GM12878 (cell line): ENCODE results near the gene RRAD. TPM values are rescaled to one million over a fixed set of nuclear protein-coding genes. Genes with fewer than 3 reads are reported as not detected.

Source experiments
- ATAC-seq: fragments of 200-7000 bp; cut with Tn5 transposase; 3 replicates; pipeline ENCODE4 v1.9.1; 2020; ENCODE audit warnings: mild to moderate bottlenecking, moderate library complexity
- BruUV-seq: library from RNA; stranded (reverse); fragments of 400-500 nt; replicated peaks from 2 replicates; lab custom pipeline; 2021; lab: Mats Ljungman, UMichigan
- CTCF ChIA-PET: fragments of 300-600 bp; sonication (Branson Sonifier 250); formaldehyde crosslinking; extraction: SDS; loops from one replicate; lab custom pipeline; 2021; ENCODE audit warnings: inconsistent platforms; lab: Yijun Ruan, JAX
- POLR2A ChIA-PET: fragments of 350-600 bp; formaldehyde crosslinking; extraction: SDS; loops from one replicate; lab custom pipeline; 2021; ENCODE audit warnings: inconsistent platforms; lab: Charles Lee
- RAD21 ChIA-PET: fragments of 300-600 bp; sonication (Branson Sonifier 250); formaldehyde crosslinking; loops from one replicate; lab custom pipeline; 2023; ENCODE audit warnings: antibody characterized with exemption; ENCODE audit not compliant: unreplicated experiment; lab: Charles Lee
- SMC1A ChIA-PET: fragments of 300-600 bp; sonication (Branson Sonifier 250); formaldehyde crosslinking; loops from one replicate; lab custom pipeline; 2023; ENCODE audit not compliant: unreplicated experiment, uncharacterized antibody; lab: Charles Lee
- DNase-seq: peaks from one replicate; pipeline ENCODE4 v3.0.0-alpha.2; 2011; ENCODE audit warnings: low read depth, low spot score
- FAIRE-seq: peaks from 3 replicates; lab custom pipeline; 2011; peaks lifted over from hg19 to GRCh38; lab: Jason Lieb, UNC
- H2AFZ ChIP-seq: 2 replicates; pipeline ENCODE4 v1.6.0; 2011; ENCODE audit warnings: low read depth, low read length, control low read depth; ENCODE audit not compliant: control insufficient read depth
- H3K27ac ChIP-seq: 2 replicates; pipeline ENCODE4 v1.5.1; 2011; ENCODE audit warnings: control low read depth; ENCODE audit not compliant: control insufficient read depth, insufficient read depth
- H3K27me3 ChIP-seq, 2 experiments: replicated peaks in 1 of 2; 2 replicates each; pipeline versions ENCODE4 v1.6.0 to v1.6.1; 2011; ENCODE audit warnings: low read length in 1 of 2; ENCODE audit not compliant: control insufficient read depth in 2 of 2, insufficient read depth in 2 of 2
- H3K36me3 ChIP-seq, 2 experiments: 2 replicates each; pipeline ENCODE4 v1.5.1; 2011; ENCODE audit warnings: low read length in 1 of 2; ENCODE audit not compliant: control insufficient read depth in 2 of 2, insufficient read depth in 2 of 2
- H3K4me1 ChIP-seq: 2 replicates; pipeline ENCODE4 v1.6.1; 2011; ENCODE audit warnings: mild to moderate bottlenecking, low read length, moderate library complexity, mixed read lengths; ENCODE audit not compliant: control insufficient read depth, insufficient read depth
- H3K4me2 ChIP-seq: 2 replicates; pipeline ENCODE4 v1.6.0; 2011; ENCODE audit warnings: control low read depth; ENCODE audit not compliant: control insufficient read depth, insufficient read depth
- H3K4me3 ChIP-seq: fragments of 200-600 bp; sonication (generic); 2 replicates; pipeline ENCODE4 v1.5.1; 2016
- H3K79me2 ChIP-seq: 2 replicates; pipeline ENCODE4 v1.6.0; 2011; ENCODE audit warnings: low read length; ENCODE audit not compliant: control insufficient read depth, insufficient read depth
- H3K9ac ChIP-seq: 2 replicates; pipeline ENCODE4 v1.8.0; 2011; ENCODE audit warnings: low read length, control low read depth, mixed read lengths; ENCODE audit not compliant: control insufficient read depth, insufficient read depth
- H3K9me3 ChIP-seq: replicated peaks from 3 replicates; pipeline ENCODE4 v1.5.1; 2011; ENCODE audit warnings: mild to moderate bottlenecking, low read length; ENCODE audit not compliant: control insufficient read depth, insufficient read depth
- H4K20me1 ChIP-seq: 2 replicates; pipeline ENCODE4 v1.6.0; 2011; ENCODE audit not compliant: control insufficient read depth, insufficient read depth
- ATF7 ChIP-seq: fragments of 450-650 bp; IDR thresholded peaks from 2 replicates; pipeline ENCODE4 v1.6.1; 2016; ENCODE audit warnings: low read depth, mild to moderate bottlenecking
- BACH1 ChIP-seq: fragments of 450-650 bp; IDR thresholded peaks from 2 replicates; pipeline ENCODE4 v1.6.1; 2017; ENCODE audit warnings: mild to moderate bottlenecking, borderline replicate concordance
- CBX3 ChIP-seq: fragments of 200-600 bp; sonication (generic); IDR thresholded peaks from 2 replicates; pipeline ENCODE4 v1.6.1; 2016; ENCODE audit warnings: low read depth, borderline replicate concordance
- HCFC1 ChIP-seq: fragments of 150-350 bp; IDR thresholded peaks from 2 replicates; pipeline ENCODE4 v1.6.1; 2014; ENCODE audit warnings: low read length
- JUNB ChIP-seq: IDR thresholded peaks from 2 replicates; pipeline ENCODE4 v1.6.1; 2016; ENCODE audit warnings: antibody characterized with exemption, mild to moderate bottlenecking
- MYB ChIP-seq: fragments of 150-350 bp; IDR thresholded peaks from 2 replicates; pipeline ENCODE4 v1.6.1; 2014; ENCODE audit warnings: mild to moderate bottlenecking, low read depth, low read length, borderline replicate concordance
- SMAD5 ChIP-seq: IDR thresholded peaks from 2 replicates; pipeline ENCODE4 v1.6.1; 2016; ENCODE audit warnings: antibody characterized with exemption, low read depth
- STAT1 ChIP-seq: fragments of 450-650 bp; conservative IDR thresholded peaks from 2 replicates; pipeline ENCODE4 v1.6.1; 2014; ENCODE audit warnings: antibody characterized with exemption, mild to moderate bottlenecking
- WGBS: methylation state at CpG from one replicate; pipeline ENCODE4 v1.1.6; 2016; ENCODE audit warnings: low lambda C conversion rate; ENCODE audit not compliant: insufficient replicate concordance, insufficient coverage; ENCODE audit errors: missing lambda C conversion rate; 5-methylcytosine and 5-hydroxymethylcytosine counted together
- in situ Hi-C: fragments of 300-500 bp; cut with MboI; formaldehyde crosslinking; loops from 9 replicates; pipeline ENCODE4 v1.14.3; 2018; ENCODE audit warnings: mixed read lengths
- intact Hi-C: fragments of 100-400 bp; cut with micrococcal nuclease; formaldehyde crosslinking; loops from one replicate; pipeline ENCODE4 v1.14.2; 2022; ENCODE audit not compliant: unreplicated experiment
- polyA plus RNA-seq, 11 experiments: library from polyadenylated mRNA; depleted of rRNA in 4 of 11; unstranded in 6 of 11; stranded (reverse) in 5 of 11; fragments of >200 nt; fragmentation: Nextera tagmentation in 4 of 11; fragmentation: Illumina TruSeq in 1 of 11; extraction: Ambion mirVana in 4 of 11; extraction: Trizol in 1 of 11; gene quantifications; 1 replicate in 1 of 11; 2 replicates in 10 of 11; pipeline versions ENCODE4 v1.2.1 to v1.2.3, GENCODE V29; 2011 to 2016; ENCODE audit warnings: inconsistent platforms in 2 of 11, missing spikeins in 2 of 11, low read depth in 1 of 11
- total RNA-seq, 4 experiments: library from RNA; depleted of rRNA in 3 of 4; stranded (reverse); fragments of >200 nt in 3 of 4; fragmentation: Illumina TruSeq in 1 of 4; extraction: Trizol in 1 of 4; gene quantifications; 2 replicates each; pipeline versions ENCODE4 v1.2.1 to v1.2.3, GENCODE V29; 2013 to 2021
- TF ChIP-seq, protein P1 (sequence below): fragments of 150-350 bp; IDR thresholded peaks from 2 replicates; pipeline ENCODE4 v1.6.1; 2016; ENCODE audit warnings: low read depth, low read length
- TF ChIP-seq, protein P2 (sequence below): fragments of 450-650 bp; formaldehyde crosslinking; IDR thresholded peaks from 2 replicates; pipeline ENCODE4 v1.4.0; 2022; ENCODE audit warnings: mild to moderate bottlenecking, moderate library complexity

The RRAD gene
- total and polyA plus RNA-seq, 10 of the 15 experiments (the other 5 are each of a cell fraction or from before 2014, with no cell fraction given) = 0.11 to 8.5 (median 2.8) TPM

DNA sequence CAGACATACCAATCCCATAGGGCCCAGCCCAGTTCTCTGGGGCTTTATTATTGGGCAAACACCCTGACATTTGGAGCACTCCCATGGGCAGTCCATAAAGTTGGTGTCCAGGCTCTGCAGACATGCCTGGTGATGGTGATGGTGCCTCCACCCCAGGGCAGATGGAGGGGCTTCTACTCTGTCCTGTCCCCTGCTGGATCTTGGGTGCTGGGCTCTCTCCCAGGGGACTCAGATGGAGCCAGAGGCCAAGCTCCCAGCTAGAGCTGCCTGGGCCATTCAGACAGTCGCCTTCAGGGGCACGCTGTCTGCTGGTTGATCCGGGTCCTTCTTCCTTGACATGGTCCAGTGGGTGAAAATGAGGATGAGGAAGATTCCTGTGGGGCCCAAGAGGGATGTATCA lies 17.2 kb downstream of the RRAD start:
- RAD21 ChIA-PET = no interaction called here
- no peak for TF ChIP-seq ATF7
- no peak for TF ChIP-seq STAT1
- no peak for TF ChIP-seq HCFC1
- TF ChIP-seq, protein P1, sequence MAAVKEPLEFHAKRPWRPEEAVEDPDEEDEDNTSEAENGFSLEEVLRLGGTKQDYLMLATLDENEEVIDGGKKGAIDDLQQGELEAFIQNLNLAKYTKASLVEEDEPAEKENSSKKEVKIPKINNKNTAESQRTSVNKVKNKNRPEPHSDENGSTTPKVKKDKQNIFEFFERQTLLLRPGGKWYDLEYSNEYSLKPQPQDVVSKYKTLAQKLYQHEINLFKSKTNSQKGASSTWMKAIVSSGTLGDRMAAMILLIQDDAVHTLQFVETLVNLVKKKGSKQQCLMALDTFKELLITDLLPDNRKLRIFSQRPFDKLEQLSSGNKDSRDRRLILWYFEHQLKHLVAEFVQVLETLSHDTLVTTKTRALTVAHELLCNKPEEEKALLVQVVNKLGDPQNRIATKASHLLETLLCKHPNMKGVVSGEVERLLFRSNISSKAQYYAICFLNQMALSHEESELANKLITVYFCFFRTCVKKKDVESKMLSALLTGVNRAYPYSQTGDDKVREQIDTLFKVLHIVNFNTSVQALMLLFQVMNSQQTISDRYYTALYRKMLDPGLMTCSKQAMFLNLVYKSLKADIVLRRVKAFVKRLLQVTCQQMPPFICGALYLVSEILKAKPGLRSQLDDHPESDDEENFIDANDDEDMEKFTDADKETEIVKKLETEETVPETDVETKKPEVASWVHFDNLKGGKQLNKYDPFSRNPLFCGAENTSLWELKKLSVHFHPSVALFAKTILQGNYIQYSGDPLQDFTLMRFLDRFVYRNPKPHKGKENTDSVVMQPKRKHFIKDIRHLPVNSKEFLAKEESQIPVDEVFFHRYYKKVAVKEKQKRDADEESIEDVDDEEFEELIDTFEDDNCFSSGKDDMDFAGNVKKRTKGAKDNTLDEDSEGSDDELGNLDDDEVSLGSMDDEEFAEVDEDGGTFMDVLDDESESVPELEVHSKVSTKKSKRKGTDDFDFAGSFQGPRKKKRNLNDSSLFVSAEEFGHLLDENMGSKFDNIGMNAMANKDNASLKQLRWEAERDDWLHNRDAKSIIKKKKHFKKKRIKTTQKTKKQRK = no peak
- no peak for TF ChIP-seq JUNB
- TF ChIP-seq SMAD5 = no peak
- TF ChIP-seq BACH1 = no peak
- TF ChIP-seq CBX3 = no peak
- TF ChIP-seq MYB = no peak
- TF ChIP-seq, protein P2, sequence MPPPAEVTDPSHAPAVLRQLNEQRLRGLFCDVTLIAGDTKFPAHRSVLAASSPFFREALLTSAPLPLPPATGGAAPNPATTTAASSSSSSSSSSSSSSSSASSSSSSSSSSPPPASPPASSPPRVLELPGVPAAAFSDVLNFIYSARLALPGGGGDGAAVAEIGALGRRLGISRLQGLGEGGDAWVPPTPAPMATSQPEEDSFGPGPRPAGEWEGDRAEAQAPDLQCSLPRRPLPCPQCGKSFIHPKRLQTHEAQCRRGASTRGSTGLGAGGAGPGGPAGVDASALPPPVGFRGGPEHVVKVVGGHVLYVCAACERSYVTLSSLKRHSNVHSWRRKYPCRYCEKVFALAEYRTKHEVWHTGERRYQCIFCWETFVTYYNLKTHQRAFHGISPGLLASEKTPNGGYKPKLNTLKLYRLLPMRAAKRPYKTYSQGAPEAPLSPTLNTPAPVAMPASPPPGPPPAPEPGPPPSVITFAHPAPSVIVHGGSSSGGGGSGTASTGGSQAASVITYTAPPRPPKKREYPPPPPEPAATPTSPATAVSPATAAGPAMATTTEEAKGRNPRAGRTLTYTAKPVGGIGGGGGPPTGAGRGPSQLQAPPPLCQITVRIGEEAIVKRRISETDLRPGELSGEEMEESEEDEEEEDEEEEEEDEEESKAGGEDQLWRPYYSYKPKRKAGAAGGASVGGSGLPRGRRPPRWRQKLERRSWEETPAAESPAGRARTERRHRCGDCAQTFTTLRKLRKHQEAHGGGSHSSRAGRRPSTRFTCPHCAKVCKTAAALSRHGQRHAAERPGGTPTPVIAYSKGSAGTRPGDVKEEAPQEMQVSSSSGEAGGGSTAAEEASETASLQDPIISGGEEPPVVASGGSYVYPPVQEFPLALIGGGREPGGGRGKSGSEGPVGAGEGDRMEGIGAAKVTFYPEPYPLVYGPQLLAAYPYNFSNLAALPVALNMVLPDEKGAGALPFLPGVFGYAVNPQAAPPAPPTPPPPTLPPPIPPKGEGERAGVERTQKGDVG (CRISPR knock-in tag) = no peak
- Histone ChIP-seq H3K9me3 (no peaks in the 10 kb centered on the region), H3K4me2 (no peak overlapping the region), H3K36me3 (no peaks in the 10 kb centered on the region), H2AFZ (no peak overlapping the region), H3K9ac (no peak overlapping the region), H3K4me3 (no peak overlapping the region), H3K4me1 (peaks cover 4% of the 10 kb centered on the region; the same call in 1 of the 2 replicates), H3K79me2 (no peaks in the 10 kb centered on the region), H3K27ac (no peak overlapping the region), H4K20me1 (no peaks in the 10 kb centered on the region), H3K27me3 (no peaks in the 10 kb centered on the region; a peak in 1 of 4 replicates)
- FAIRE-seq (no peak), DNase-seq (no peak), ATAC-seq (no peak)
- intact Hi-C loops = no loop called here
- POLR2A ChIA-PET = no interaction called here
- SMC1A ChIA-PET = interaction anchor here (1.4 kb wide), 1 partner anchor 40 kb away, joined by 3 read pairs; no protein-coding TSS in a partner anchor
- WGBS = 34% methylated on average over 3 of the region's 3 CpGs
- BruUV-seq = no TSS peak
- CTCF ChIA-PET = no interaction called here
- in situ Hi-C loops = no loop called here
